Measurements from ENCODE around the gene ARFGAP3.

ARFGAP3 gene

GRCh38 chr22:42820045-42820763 lies 36.9 kb downstream of the ARFGAP3 start:
- no peak for DNase-seq (ENCODE audit: low read depth in 2 of 2)

- DNase-seq (ENCODE audit: low read depth in 2 of 2), result no peak
Observed at GRCh38 chr22:42819412-42820044, 37.5 kb downstream of the ARFGAP3 start.

- DNase-seq (ENCODE audit: low read depth in 2 of 2), result no peak
Observed at GRCh38 chr22:42817556-42817955, 39.5 kb downstream of the ARFGAP3 start.

GRCh38 chr22:42816336-42816735 lies 40.7 kb downstream of the ARFGAP3 start:
- no peak for DNase-seq (ENCODE audit: low read depth in 2 of 2)

- no peak for DNase-seq (ENCODE audit: low read depth in 2 of 2)
Observed at GRCh38 chr22:42814616-42815015, 42.5 kb downstream of the ARFGAP3 start.

GRCh38 chr22:42814215-42814614 lies 42.9 kb downstream of the ARFGAP3 start:
- DNase-seq (ENCODE audit: low read depth in 2 of 2), result no peak

GRCh38 chr22:42813501-42813900 lies 43.6 kb downstream of the ARFGAP3 start:
- DNase-seq (ENCODE audit: low read depth in 2 of 2), result no peak

GRCh38 chr22:42811459-42811858 lies 45.6 kb downstream of the ARFGAP3 start:
- no peak for DNase-seq (ENCODE audit: low read depth in 2 of 2)

GRCh38 chr22:42808521-42808920 lies 48.6 kb downstream of the ARFGAP3 start:
- no peak for DNase-seq (ENCODE audit: low read depth in 2 of 2)

GRCh38 chr22:42807185-42807584 lies 49.9 kb downstream of the ARFGAP3 start:
- no peak for DNase-seq (ENCODE audit: low read depth in 2 of 2)

GRCh38 chr22:42805998-42806830 lies 50.9 kb downstream of the ARFGAP3 start:
- no peak for DNase-seq (ENCODE audit: low read depth in 2 of 2)

- no peak for DNase-seq (ENCODE audit: low read depth in 2 of 2)
Observed at GRCh38 chr22:42805016-42805997, 51.8 kb downstream of the ARFGAP3 start.

GRCh38 chr22:42803389-42803788 lies 53.7 kb downstream of the ARFGAP3 start:
- DNase-seq (ENCODE audit: low read depth in 2 of 2), result no peak

GRCh38 chr22:42801252-42802080 lies 55.6 kb downstream of the ARFGAP3 start:
- DNase-seq (ENCODE audit: low read depth in 2 of 2), result no peak

GRCh38 chr22:42800451-42801251 lies 56.4 kb downstream of the ARFGAP3 start:
- DNase-seq (ENCODE audit: low read depth in 2 of 2), result no peak

GRCh38 chr22:42799461-42800405 lies 57.3 kb downstream of the ARFGAP3 start:
- no peak for DNase-seq (ENCODE audit: low read depth in 2 of 2)

GRCh38 chr22:42799061-42799460 lies 58.0 kb downstream of the ARFGAP3 start:
- DNase-seq (ENCODE audit: low read depth in 2 of 2), result no peak

- no peak for DNase-seq (ENCODE audit: low read depth in 2 of 2)
Observed at GRCh38 chr22:42797011-42797410, 60.1 kb downstream of the ARFGAP3 start.

GRCh38 chr22:42796081-42796480 lies 61.0 kb downstream of the ARFGAP3 start:
- DNase-seq (ENCODE audit: low read depth in 2 of 2), result no peak
